Endothelial cell of umbilical vein (primary cell): ENCODE data around the gene TH.

Source experiments
- POLR2A ChIP-seq: IDR thresholded peaks from 2 replicates; pipeline ENCODE4 v1.6.1; 2012; ENCODE audit warnings: low read depth, mild to moderate bottlenecking, control low read depth, low read length
- TF ChIP-seq, protein P1 (sequence below), 2 donors: IDR thresholded peaks; 1 replicate in 1 of 2; 2 replicates in 1 of 2; pipeline ENCODE4 v1.5.1; 2011; ENCODE audit warnings: low read length in 2 of 2, mild to moderate bottlenecking in 2 of 2, moderate library complexity in 2 of 2, control low read depth in 1 of 2, inconsistent platforms in 1 of 2, low read depth in 1 of 2; ENCODE audit not compliant: insufficient read depth in 1 of 2; ENCODE audit errors: extremely low read depth in 1 of 2

GRCh38 chr11:2213384-2213842 is 41.8 kb upstream of the TH start:
- no peak for TF ChIP-seq POLR2A
- TF ChIP-seq, protein P1, sequence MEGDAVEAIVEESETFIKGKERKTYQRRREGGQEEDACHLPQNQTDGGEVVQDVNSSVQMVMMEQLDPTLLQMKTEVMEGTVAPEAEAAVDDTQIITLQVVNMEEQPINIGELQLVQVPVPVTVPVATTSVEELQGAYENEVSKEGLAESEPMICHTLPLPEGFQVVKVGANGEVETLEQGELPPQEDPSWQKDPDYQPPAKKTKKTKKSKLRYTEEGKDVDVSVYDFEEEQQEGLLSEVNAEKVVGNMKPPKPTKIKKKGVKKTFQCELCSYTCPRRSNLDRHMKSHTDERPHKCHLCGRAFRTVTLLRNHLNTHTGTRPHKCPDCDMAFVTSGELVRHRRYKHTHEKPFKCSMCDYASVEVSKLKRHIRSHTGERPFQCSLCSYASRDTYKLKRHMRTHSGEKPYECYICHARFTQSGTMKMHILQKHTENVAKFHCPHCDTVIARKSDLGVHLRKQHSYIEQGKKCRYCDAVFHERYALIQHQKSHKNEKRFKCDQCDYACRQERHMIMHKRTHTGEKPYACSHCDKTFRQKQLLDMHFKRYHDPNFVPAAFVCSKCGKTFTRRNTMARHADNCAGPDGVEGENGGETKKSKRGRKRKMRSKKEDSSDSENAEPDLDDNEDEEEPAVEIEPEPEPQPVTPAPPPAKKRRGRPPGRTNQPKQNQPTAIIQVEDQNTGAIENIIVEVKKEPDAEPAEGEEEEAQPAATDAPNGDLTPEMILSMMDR (IDR thresholded peaks at IDR 0.05; ENCODE audit: extremely low read depth in 1 of 2, insufficient read depth in 1 of 2, low read depth in 1 of 2, low read length in 2 of 2), result no peak
